ENCODE measurements around the gene MT1E.
"Not testable (repeated sequence)": the region's sequence is repeated elsewhere in the genome, so short reads cannot be mapped to it uniquely, and the experiment has no call there.

MT1E gene

GRCh38 chr16:56607109-56607618 is 18.4 kb upstream of the MT1E start:
- no peak for DNase-seq (ENCODE audit: low spot score)

- no peak for DNase-seq (ENCODE audit: low spot score)
These were observed 17.9 kb upstream of the MT1E start for GRCh38 chr16:56607675-56608042.

GRCh38 chr16:56608043-56608875 is 17.3 kb upstream of the MT1E start, which contains the start of gene MT2A:
TSS of gene MT2A (plus strand) at chr16:56608584. CDS start at chr16:56608656, 72 bp downstream.
- peak; percentile 78 for DNase-seq (ENCODE audit: low spot score)

GRCh38 chr16:56608876-56609462 is 16.6 kb upstream of the MT1E start:
- DNase-seq (ENCODE audit: low spot score): no peak

- no peak for DNase-seq (ENCODE audit: low spot score)
These were observed 16.1 kb upstream of the MT1E start for GRCh38 chr16:56609463-56609921.

- DNase-seq (ENCODE audit: low spot score): no peak
These were observed 15.5 kb upstream of the MT1E start for GRCh38 chr16:56610017-56610608.

- no peak for DNase-seq (ENCODE audit: low spot score)
These were observed 14.9 kb upstream of the MT1E start for GRCh38 chr16:56610609-56611111.

- DNase-seq (ENCODE audit: low spot score): no peak
These were observed 14.2 kb upstream of the MT1E start for GRCh38 chr16:56611281-56611833.

GRCh38 chr16:56613706-56614105 is 11.9 kb upstream of the MT1E start:
- no peak for DNase-seq (ENCODE audit: low spot score)

GRCh38 chr16:56614549-56614991 is 11.0 kb upstream of the MT1E start:
- no peak for DNase-seq (ENCODE audit: low spot score)

- no peak for DNase-seq (ENCODE audit: low spot score)
These were observed 10.2 kb upstream of the MT1E start for GRCh38 chr16:56615353-56615752.

- no peak for DNase-seq (ENCODE audit: low spot score)
These were observed 8.9 kb upstream of the MT1E start for GRCh38 chr16:56616608-56617211.

- DNase-seq (ENCODE audit: low spot score): no peak
These were observed 8.1 kb upstream of the MT1E start for GRCh38 chr16:56617212-56618085.

GRCh38 chr16:56618138-56618537 is 7.4 kb upstream of the MT1E start:
- no peak for DNase-seq (ENCODE audit: low spot score)

GRCh38 chr16:56620339-56620897 is 5.2 kb upstream of the MT1E start:
- no peak for DNase-seq (ENCODE audit: low spot score)

GRCh38 chr16:56621665-56622445 is 3.7 kb upstream of the MT1E start:
- not testable (repeated sequence) for DNase-seq (ENCODE audit: low spot score)

GRCh38 chr16:56623184-56623583 is 2.4 kb upstream of the MT1E start:
- not testable (repeated sequence) for DNase-seq (ENCODE audit: low spot score)

GRCh38 chr16:56623637-56624036 is 1.9 kb upstream of the MT1E start:
- DNase-seq (ENCODE audit: low spot score): no peak

GRCh38 chr16:56625943-56626654 is 518 bp downstream of the MT1E start:
- DNase-seq (ENCODE audit: low spot score): no peak

Measured in HuH-7.5 (cell line).